Measurements from ENCODE around the gene PGAM5.
A peak's percentile ranks its signal among the peaks of the same experiment; 100 is the strongest.

Gene PGAM5

DNA sequence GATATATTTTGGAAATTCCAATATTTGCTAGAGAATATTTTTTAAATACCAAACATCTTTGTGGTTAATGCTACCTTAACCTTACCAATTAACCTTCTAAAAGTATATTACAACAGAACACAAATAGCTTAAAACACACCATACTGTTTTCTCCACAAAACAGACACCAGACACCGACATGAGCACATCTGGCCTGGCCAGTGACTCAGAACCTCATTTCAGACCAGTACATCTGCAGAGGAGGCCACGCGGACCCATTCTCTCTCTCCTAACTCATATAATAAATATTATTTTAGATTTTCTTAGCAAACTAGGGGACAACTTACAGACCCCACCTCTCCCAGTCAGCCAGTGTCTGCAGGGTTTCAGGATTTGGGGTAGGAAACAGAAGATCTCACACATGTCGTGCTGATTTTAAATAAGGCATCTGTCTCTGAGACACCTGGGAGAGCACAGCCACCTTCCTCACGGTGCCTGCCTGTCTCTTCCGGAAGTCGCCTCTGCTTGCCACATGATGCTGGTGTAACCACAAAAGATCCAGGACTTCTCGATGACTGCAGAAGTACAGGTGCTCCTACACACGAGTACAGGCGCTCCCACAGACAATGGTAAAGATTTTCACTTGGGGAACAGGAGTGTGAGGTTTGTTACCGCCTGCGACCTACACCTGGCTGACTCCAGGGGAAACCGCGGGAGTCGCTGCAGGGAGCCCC lies 60.6 kb downstream of the PGAM5 start:
- DNase-seq (ENCODE audit: low read depth) = peak; percentile 72

More for the DNA sequence above, 60.6 kb downstream of the PGAM5 start:
- H3K4me3 ChIP-seq (ENCODE audit: control insufficient read depth, low read depth, low read length) = no peak overlapping the region
- TF ChIP-seq CTCF (conservative IDR thresholded peaks at IDR 0.05; ENCODE audit: control insufficient read depth, insufficient read depth, low read depth, low read length) = no peak
